ENCODE measurements around the gene HLA-DPA1.

DNA sequence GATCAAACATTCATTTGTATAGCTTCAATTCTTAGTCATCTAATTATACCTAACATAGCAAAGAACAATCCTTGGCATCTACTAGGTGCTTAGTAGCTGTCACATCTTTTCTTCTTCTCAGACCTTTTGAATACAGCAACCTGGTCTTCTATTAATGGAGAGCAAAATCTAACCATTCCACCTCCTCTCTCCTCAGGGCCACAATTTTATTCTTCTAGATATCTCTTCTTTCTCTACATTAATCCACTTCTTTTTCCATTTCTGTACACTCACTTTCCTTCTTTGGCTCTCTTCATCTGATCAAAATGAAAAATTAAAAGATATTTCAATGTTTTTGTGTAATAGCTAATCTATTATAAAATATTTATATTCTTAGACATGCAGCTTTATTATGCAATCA, 55.0 kb downstream of the HLA-DPA1 start:
- TF ChIP-seq, protein P1, sequence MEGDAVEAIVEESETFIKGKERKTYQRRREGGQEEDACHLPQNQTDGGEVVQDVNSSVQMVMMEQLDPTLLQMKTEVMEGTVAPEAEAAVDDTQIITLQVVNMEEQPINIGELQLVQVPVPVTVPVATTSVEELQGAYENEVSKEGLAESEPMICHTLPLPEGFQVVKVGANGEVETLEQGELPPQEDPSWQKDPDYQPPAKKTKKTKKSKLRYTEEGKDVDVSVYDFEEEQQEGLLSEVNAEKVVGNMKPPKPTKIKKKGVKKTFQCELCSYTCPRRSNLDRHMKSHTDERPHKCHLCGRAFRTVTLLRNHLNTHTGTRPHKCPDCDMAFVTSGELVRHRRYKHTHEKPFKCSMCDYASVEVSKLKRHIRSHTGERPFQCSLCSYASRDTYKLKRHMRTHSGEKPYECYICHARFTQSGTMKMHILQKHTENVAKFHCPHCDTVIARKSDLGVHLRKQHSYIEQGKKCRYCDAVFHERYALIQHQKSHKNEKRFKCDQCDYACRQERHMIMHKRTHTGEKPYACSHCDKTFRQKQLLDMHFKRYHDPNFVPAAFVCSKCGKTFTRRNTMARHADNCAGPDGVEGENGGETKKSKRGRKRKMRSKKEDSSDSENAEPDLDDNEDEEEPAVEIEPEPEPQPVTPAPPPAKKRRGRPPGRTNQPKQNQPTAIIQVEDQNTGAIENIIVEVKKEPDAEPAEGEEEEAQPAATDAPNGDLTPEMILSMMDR (conservative IDR thresholded peaks at IDR 0.05 in 1 of 2, IDR thresholded peaks at IDR 0.05 in 1 of 2; ENCODE audit: extremely low read depth in 1 of 2, insufficient read depth in 1 of 2, low read depth in 1 of 2, low read length in 2 of 2) = no peak
- no peak for TF ChIP-seq EZH2 (IDR thresholded peaks at IDR 0.05; ENCODE audit: borderline replicate concordance, low read length)

Data from mammary epithelial cell (primary cell).